GM21717 (cell line): ENCODE measurements around the gene PCYT2.

Experiments used
- ATAC-seq: cut with Tn5 transposase; IDR thresholded peaks from one replicate; pipeline ENCODE4 v1.9.1; 2021; ENCODE audit warnings: mild to moderate bottlenecking, moderate library complexity; ENCODE audit not compliant: unreplicated experiment

Gene PCYT2

DNA sequence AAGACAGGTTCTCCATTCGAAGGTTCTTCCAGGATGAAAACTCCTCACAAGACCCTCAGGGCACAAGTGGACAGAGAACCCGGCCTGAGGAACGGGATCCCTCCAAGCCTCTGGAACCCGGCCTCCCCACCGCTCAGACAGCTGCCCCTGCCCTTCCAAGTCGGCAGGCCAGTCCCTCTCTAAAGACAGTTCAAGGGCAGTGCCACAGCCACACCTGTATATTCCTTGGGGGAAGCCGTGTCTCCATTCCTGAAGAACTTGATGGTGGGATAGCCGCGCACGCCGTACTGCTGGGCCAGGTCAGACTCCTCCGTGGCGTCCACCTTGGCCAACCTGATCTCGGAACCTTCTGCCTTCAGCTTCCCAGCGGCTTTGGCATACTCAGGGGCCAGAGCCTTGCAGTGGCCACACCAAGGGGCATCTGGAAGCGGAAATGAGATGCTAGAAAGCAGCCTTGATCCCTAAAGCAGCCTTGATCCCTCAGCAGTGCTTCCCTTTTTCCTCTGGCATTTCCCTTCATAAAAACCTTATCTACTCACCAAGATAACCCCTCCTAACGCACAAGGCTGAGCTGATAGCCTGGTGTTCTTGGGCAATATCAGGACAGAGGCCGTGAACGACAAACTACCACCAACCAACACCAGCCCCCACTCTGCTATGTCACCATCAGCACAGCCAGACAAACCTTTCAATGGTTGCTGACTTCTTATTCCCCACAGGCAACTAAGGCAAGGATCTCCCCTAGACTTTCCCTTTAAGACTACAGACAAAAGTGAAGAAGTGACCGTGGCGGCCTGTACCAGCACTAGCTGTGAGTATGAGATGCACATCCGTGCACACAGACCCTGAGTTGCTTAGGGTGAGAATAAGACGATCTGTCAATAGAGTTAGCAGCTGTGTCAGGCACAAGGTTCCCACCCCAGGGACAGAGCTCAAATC lies 52.0 kb downstream of the PCYT2 start:
- ATAC-seq = no peak

GRCh38 chr17:81858170-81858966 lies 52.8 kb downstream of the PCYT2 start:
- no peak for ATAC-seq

- no peak for ATAC-seq
Measured at GRCh38 chr17:81854974-81855774, 56.0 kb downstream of the PCYT2 start.

GRCh38 chr17:81852237-81852636 lies 59.0 kb downstream of the PCYT2 start:
- no peak for ATAC-seq

DNA sequence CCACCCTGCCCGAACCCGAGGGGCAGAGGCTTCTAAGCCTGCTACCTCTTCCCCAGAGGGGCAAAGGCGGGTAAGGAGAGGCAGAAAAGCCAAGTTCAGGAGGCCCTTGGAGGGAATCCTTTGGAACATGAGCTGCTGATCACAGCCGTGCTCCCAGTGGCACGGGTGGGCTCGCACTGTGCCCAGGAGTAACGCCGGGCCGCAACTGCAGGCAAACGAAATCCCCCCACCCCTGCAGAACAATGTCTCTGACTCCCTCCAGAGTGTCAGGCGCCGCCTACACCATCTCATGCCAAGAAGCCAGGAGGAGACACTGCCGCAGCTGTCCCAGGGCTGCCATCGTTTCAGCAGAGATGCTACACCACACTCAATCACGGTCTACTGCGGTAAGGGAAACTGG lies 59.8 kb downstream of the PCYT2 start:
- ATAC-seq = no peak
